ENCODE data around the gene PSMA7.

GRCh38 chr20:62161347-62161746 is 18.2 kb upstream of the PSMA7 start:
- no peak for TF ChIP-seq EZH2phosphoT487 (IDR thresholded peaks at IDR 0.05; ENCODE audit: borderline replicate concordance)
- no peak for TF ChIP-seq CTCF (conservative IDR thresholded peaks at IDR 0.05; ENCODE audit: low read length)

Data from Loucy (cell line).